Mesenchymal stem cell (in vitro differentiated cells and primary cell): ENCODE results near the gene ALOX15B.
A peak's percentile ranks its signal among the peaks of the same experiment; 100 is the strongest.

Experiments
- DNase-seq: peaks from one replicate; pipeline ENCODE4 v3.0.0-alpha.2; 2013
- H2AFZ ChIP-seq: one replicate; pipeline ENCODE4 v1.6.1; 2013; ENCODE audit warnings: low read depth, mild to moderate bottlenecking, control low read depth, inconsistent platforms, low read length, moderate library complexity
- H2AK5ac ChIP-seq: 2 replicates; pipeline ENCODE4 v1.6.1; 2013; ENCODE audit warnings: low read length, moderate library complexity, mild to moderate bottlenecking, inconsistent platforms; ENCODE audit not compliant: severe bottlenecking
- H2BK120ac ChIP-seq: one replicate; pipeline ENCODE4 v1.6.1; 2013; ENCODE audit warnings: low read depth, mild to moderate bottlenecking, inconsistent platforms, low read length, moderate library complexity
- H2BK12ac ChIP-seq, 2 experiments: one replicate each; pipeline ENCODE4 v1.6.1; 2013; ENCODE audit warnings: inconsistent platforms in 2 of 2, low read length in 2 of 2, mild to moderate bottlenecking in 2 of 2, moderate library complexity in 2 of 2, control low read depth in 1 of 2
- H2BK15ac ChIP-seq: one replicate; pipeline ENCODE4 v1.6.1; 2013; ENCODE audit warnings: mild to moderate bottlenecking, low read depth, inconsistent platforms; ENCODE audit not compliant: poor library complexity, severe bottlenecking
- H2BK5ac ChIP-seq: 2 replicates; pipeline ENCODE4 v1.6.1; 2013; ENCODE audit warnings: low read depth, mild to moderate bottlenecking, low read length, control low read depth, inconsistent platforms; ENCODE audit not compliant: poor library complexity, severe bottlenecking
- H3K14ac ChIP-seq, 2 experiments: one replicate each; pipeline ENCODE4 v1.6.1; 2013; ENCODE audit warnings: inconsistent platforms in 2 of 2, low read length in 2 of 2, control low read depth in 1 of 2, mild to moderate bottlenecking in 1 of 2, moderate library complexity in 1 of 2
- H3K18ac ChIP-seq, 2 experiments: one replicate each; pipeline ENCODE4 v1.6.1; 2013; ENCODE audit warnings: inconsistent platforms in 2 of 2, low read length in 2 of 2, control low read depth in 1 of 2, low read depth in 1 of 2, mild to moderate bottlenecking in 1 of 2
- H3K23ac ChIP-seq, 2 experiments: one replicate each; pipeline ENCODE4 v1.6.1; 2013; ENCODE audit warnings: inconsistent platforms in 2 of 2, low read length in 2 of 2, mild to moderate bottlenecking in 2 of 2, moderate library complexity in 2 of 2, control low read depth in 1 of 2
- H3K27ac ChIP-seq: 2 replicates; pipeline ENCODE4 v1.5.1; 2013; ENCODE audit warnings: mild to moderate bottlenecking, moderate library complexity, low read length, control low read depth, inconsistent platforms; ENCODE audit not compliant: poor library complexity, severe bottlenecking
- H3K27me3 ChIP-seq, 2 experiments: 2 replicates each; pipeline versions ENCODE4 v1.6.1 to v1.7.0; 2013; ENCODE audit warnings: low read length in 2 of 2, mild to moderate bottlenecking in 2 of 2, moderate library complexity in 2 of 2, control low read depth in 1 of 2, inconsistent platforms in 1 of 2; ENCODE audit not compliant: control insufficient read depth in 1 of 2, insufficient read depth in 1 of 2
- H3K36me3 ChIP-seq, 2 experiments: 2 replicates each; pipeline versions ENCODE4 v1.6.1 to v1.7.0; 2013; ENCODE audit warnings: low read length in 2 of 2, control low read depth in 1 of 2, inconsistent platforms in 1 of 2, low read depth in 1 of 2, mild to moderate bottlenecking in 1 of 2; ENCODE audit not compliant: insufficient read depth in 2 of 2, control insufficient read depth in 1 of 2
- H3K4ac ChIP-seq, 2 experiments: one replicate each; pipeline ENCODE4 v1.6.1; 2013; ENCODE audit warnings: inconsistent platforms in 2 of 2, low read length in 2 of 2, mild to moderate bottlenecking in 2 of 2, moderate library complexity in 2 of 2, control low read depth in 1 of 2, low read depth in 1 of 2
- H3K4me1 ChIP-seq: 2 replicates; pipeline ENCODE4 v1.6.1; 2013; ENCODE audit warnings: low read depth, low read length, control low read depth; ENCODE audit not compliant: control insufficient read depth, insufficient read depth
- H3K4me2 ChIP-seq: 2 replicates; pipeline ENCODE4 v1.6.1; 2013; ENCODE audit warnings: low read length, mild to moderate bottlenecking, inconsistent platforms; ENCODE audit not compliant: poor library complexity, severe bottlenecking
- H3K4me3 ChIP-seq, 2 experiments: 2 replicates each; pipeline versions ENCODE4 v1.5.1 to v1.7.0; 2013; ENCODE audit warnings: low read length in 2 of 2, mild to moderate bottlenecking in 2 of 2, control low read depth in 1 of 2, low read depth in 1 of 2; ENCODE audit not compliant: insufficient read depth in 1 of 2
- H3K79me1 ChIP-seq: replicated peaks from 2 replicates; pipeline ENCODE4 v1.6.1; 2013; ENCODE audit warnings: mild to moderate bottlenecking, control low read depth, low read length, inconsistent platforms; ENCODE audit not compliant: poor library complexity, severe bottlenecking
- H3K9ac ChIP-seq: 2 replicates; pipeline ENCODE4 v1.7.0; 2013; ENCODE audit warnings: mild to moderate bottlenecking, low read length, moderate library complexity
- H3K9me3 ChIP-seq: 2 replicates; pipeline ENCODE4 v1.7.0; 2013; ENCODE audit warnings: mild to moderate bottlenecking, low read length; ENCODE audit not compliant: control insufficient read depth
- H4K8ac ChIP-seq: one replicate; pipeline ENCODE4 v1.6.1; 2013; ENCODE audit warnings: inconsistent platforms, mild to moderate bottlenecking, low read length, moderate library complexity
- H4K91ac ChIP-seq: one replicate; pipeline ENCODE4 v1.6.1; 2013; ENCODE audit warnings: mild to moderate bottlenecking, low read length, inconsistent platforms
- whole genome bisulfite sequencing: methylation state at CpG from one replicate; pipeline ENCODE4 v1.1.7; 2013; ENCODE audit warnings: mixed read lengths; 5-methylcytosine and 5-hydroxymethylcytosine counted together

ALOX15B gene

DNA sequence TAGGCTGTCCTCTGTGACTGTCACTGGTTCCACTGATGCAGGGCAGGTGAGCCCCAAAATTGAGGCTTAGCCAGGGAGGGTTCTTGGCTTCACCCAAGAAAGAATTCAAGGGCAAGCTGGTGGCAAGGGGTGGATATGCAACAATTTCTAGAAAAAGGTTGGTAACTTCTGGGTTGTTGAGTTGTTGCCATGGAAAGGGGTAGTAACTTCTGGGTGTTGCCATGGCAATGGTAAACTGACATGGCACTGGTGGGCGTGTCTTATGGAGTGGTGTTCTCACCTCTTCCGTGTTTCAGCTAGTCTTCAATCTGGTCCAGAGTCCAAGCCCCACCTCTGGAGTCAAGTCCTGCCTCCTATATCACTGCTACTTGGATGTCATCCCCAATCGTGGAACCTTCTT is 45.9 kb upstream of the ALOX15B start:
- no peak overlapping the region for H3K9ac ChIP-seq
- no peak overlapping the region for H3K23ac ChIP-seq
- no peak overlapping the region for H2BK12ac ChIP-seq
- 74% methylated on average over 3 of the region's 3 CpGs for WGBS
- H2AK5ac ChIP-seq, result no peak overlapping the region
- no peaks in the 10 kb centered on the region for H3K79me1 ChIP-seq
- no peak overlapping the region for H3K4ac ChIP-seq
- no peak overlapping the region for H3K14ac ChIP-seq
- H3K4me2 ChIP-seq, result no peak overlapping the region
- H3K36me3 ChIP-seq, result no peaks in the 10 kb centered on the region
- H2AFZ ChIP-seq, result no peak overlapping the region
- H3K18ac ChIP-seq, result no peak overlapping the region
- H2BK120ac ChIP-seq, result no peak overlapping the region
- no peaks in the 10 kb centered on the region for H3K9me3 ChIP-seq
- H3K4me3 ChIP-seq, result no peak overlapping the region
- peaks cover 4 to 5% of the 10 kb centered on the region in 2 experiments for H3K27me3 ChIP-seq
- H3K27ac ChIP-seq, result no peak overlapping the region
- H2BK15ac ChIP-seq, result no peak overlapping the region
- no peak for DNase-seq
- peaks cover 11% of the 10 kb centered on the region for H3K4me1 ChIP-seq
- no peak overlapping the region for H4K91ac ChIP-seq
- no peak overlapping the region for H2BK5ac ChIP-seq
- H4K8ac ChIP-seq, result no peak overlapping the region

DNA sequence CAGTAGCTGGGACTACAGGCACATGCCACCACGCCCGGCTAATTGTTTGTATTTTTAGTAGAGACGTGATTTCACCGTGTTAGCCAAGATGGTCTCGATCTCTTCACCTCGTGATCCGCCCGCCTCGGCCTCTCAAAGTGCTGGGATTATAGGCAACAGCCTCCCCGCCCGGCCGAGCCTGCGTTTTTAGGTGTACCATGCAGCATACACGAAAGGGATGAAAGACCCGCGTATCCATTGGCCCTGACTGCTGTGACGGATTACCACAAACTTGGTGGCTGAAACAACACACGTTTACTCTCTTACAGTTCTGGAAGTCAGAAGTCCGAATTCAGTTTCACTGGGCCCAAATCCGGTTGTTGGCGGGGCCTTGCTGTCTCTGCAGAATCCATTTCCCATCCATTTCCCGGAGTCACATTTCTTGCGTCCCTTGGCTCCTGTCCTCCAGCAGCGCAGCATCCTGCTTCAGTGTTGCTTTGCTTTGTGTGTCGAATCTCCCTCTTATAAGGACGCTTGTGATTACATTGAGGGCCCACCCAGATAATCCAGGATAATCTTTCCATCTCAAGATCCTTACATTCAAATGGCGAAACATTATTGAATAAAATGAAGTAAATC is 44.8 kb upstream of the ALOX15B start:
- Histone ChIP-seq H3K27ac (no peak overlapping the region), H3K9me3 (no peaks in the 10 kb centered on the region), H2AK5ac (no peak overlapping the region), H4K91ac (no peak overlapping the region), H3K4me2 (no peak overlapping the region), H2BK5ac (no peak overlapping the region), H3K18ac (no peak overlapping the region), H3K9ac (no peak overlapping the region), H2AFZ (no peak overlapping the region), H3K14ac (no peak overlapping the region), H3K23ac (no peak overlapping the region), H2BK120ac (no peak overlapping the region), H4K8ac (no peak overlapping the region), H3K79me1 (no peaks in the 10 kb centered on the region), H3K4me3 (no peak overlapping the region), H2BK15ac (no peak overlapping the region), H3K27me3 (peaks cover 8 to 9% of the 10 kb centered on the region in 2 experiments), H3K36me3 (no peaks in the 10 kb centered on the region), H3K4ac (no peak overlapping the region), H3K4me1 (peaks cover 11% of the 10 kb centered on the region), H2BK12ac (no peak overlapping the region)
- WGBS, result 91% methylated on average over 26 of the region's 27 CpGs
- no peak for DNase-seq

DNA sequence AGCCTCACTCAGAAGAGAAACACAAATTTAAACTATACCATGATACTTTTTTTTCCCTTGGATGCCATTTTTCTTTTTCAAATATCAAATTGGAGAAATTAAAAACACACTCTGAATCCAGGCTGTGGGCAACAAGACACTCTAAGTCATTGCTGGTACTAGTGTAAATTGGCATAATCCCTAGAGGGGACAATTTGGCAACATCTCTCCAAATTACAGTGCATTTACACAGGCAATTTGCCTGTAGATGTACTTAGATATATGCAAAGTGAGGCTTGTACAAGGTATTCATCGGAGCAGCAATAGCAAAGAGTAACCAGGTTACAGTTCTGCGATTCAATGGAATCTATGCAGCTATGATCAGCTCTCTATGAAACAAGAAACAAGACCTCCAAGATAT is 43.1 kb upstream of the ALOX15B start:
- WGBS, result 83% methylated on average over 1 of the region's 2 CpGs
- H4K91ac ChIP-seq, result no peak overlapping the region

DNA sequence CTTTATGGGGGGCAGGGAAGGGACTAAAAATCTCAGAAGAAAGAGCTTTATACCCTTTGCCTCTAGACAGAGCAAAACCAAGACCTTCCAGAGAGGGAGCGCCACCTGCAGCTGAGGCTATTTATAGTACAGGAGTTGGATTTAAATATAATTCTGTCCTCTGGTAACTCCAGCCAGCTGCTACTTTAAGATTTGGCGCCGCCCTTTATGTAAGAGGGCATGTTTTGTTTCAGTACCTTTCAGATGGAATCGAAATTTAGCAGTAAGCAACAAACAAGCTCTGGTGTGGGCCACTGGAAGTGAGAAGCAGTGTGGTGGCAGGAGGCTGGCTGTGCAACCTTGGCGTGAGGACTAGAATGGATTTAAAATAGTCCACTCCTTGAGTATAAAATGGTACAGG is 41.7 kb upstream of the ALOX15B start:
- Histone ChIP-seq H4K91ac (no peak overlapping the region), H3K36me3 (no peaks in the 10 kb centered on the region), H4K8ac (no peak overlapping the region), H3K14ac (no peak overlapping the region), H3K27me3 (peaks cover 28 to 30% of the 10 kb centered on the region in 2 experiments), H3K4me1 (peaks cover 2% of the 10 kb centered on the region), H2BK12ac (no peak overlapping the region), H3K9ac (no peak overlapping the region), H3K4me2 (no peak overlapping the region), H3K4me3 (no peak overlapping the region), H3K18ac (no peak overlapping the region), H3K79me1 (no peaks in the 10 kb centered on the region), H2AK5ac (no peak overlapping the region), H2AFZ (no peak overlapping the region), H3K4ac (no peak overlapping the region), H2BK120ac (no peak overlapping the region), H3K27ac (no peak overlapping the region), H2BK5ac (no peak overlapping the region), H3K23ac (no peak overlapping the region), H2BK15ac (no peak overlapping the region), H3K9me3 (no peaks in the 10 kb centered on the region)
- WGBS, result 51% methylated on average over 5 of the region's 5 CpGs
- DNase-seq, result peak; percentile 28

More for the DNA sequence above, 43.1 kb upstream of the ALOX15B start:
- Histone ChIP-seq H3K4me2 (no peak overlapping the region), H2AK5ac (no peak overlapping the region), H2BK120ac (no peak overlapping the region), H2AFZ (no peak overlapping the region), H3K79me1 (no peaks in the 10 kb centered on the region), H3K4ac (no peak overlapping the region), H2BK12ac (no peak overlapping the region), H3K9me3 (no peaks in the 10 kb centered on the region), H3K4me3 (no peak overlapping the region), H3K9ac (no peak overlapping the region), H2BK5ac (no peak overlapping the region), H4K8ac (no peak overlapping the region), H3K4me1 (peaks cover 3% of the 10 kb centered on the region), H3K27ac (no peak overlapping the region), H3K27me3 (peaks cover 16 to 19% of the 10 kb centered on the region in 2 experiments), H3K23ac (no peak overlapping the region), H2BK15ac (no peak overlapping the region), H3K18ac (no peak overlapping the region), H3K36me3 (no peaks in the 10 kb centered on the region), H3K14ac (no peak overlapping the region)
- no peak for DNase-seq
